IMR-90 (cell line): ENCODE results near the gene CEP70. TPM values are rescaled to one million over a fixed set of nuclear protein-coding genes. Genes with fewer than 3 reads are reported as not detected.

Experiments used
- polyA plus RNA-seq, 3 experiments: library from polyadenylated mRNA; depleted of rRNA; stranded (reverse); fragments of >200 nt; gene quantifications; 2 replicates each; pipeline ENCODE4 v1.2.3, GENCODE V29; 2012; ENCODE audit warnings: low replicate concordance in 1 of 3
- total RNA-seq: library from RNA; depleted of rRNA; stranded (reverse); fragments of >200 nt; gene quantifications from 2 replicates; pipeline ENCODE4 v1.2.3, GENCODE V29; 2012
- TF ChIP-seq, protein P1 (sequence below): fragments of 150-350 bp; IDR thresholded peaks from 2 replicates; pipeline ENCODE4 v1.6.1; 2016; ENCODE audit warnings: low read depth, mild to moderate bottlenecking, low read length, moderate library complexity, borderline replicate concordance

The CEP70 gene
- total and polyA plus RNA-seq, 2 of the 4 experiments (the other 2 are of a cell fraction) = 4.6 to 11.1 TPM

GRCh38 chr3:138594935-138595610 is 1.0 kb upstream of the CEP70 start (continued):
- TF ChIP-seq, protein P1, sequence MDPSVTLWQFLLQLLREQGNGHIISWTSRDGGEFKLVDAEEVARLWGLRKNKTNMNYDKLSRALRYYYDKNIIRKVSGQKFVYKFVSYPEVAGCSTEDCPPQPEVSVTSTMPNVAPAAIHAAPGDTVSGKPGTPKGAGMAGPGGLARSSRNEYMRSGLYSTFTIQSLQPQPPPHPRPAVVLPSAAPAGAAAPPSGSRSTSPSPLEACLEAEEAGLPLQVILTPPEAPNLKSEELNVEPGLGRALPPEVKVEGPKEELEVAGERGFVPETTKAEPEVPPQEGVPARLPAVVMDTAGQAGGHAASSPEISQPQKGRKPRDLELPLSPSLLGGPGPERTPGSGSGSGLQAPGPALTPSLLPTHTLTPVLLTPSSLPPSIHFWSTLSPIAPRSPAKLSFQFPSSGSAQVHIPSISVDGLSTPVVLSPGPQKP = no peak
